HG03280 (cell line): ENCODE measurements around the gene ANKRD42.
A peak's percentile ranks its signal among the peaks of the same experiment; 100 is the strongest.
"Not testable (repeated sequence)": the region's sequence is repeated elsewhere in the genome, so short reads cannot be mapped to it uniquely, and the experiment has no call there.

Source experiments
- ATAC-seq: cut with Tn5 transposase; IDR thresholded peaks from one replicate; pipeline ENCODE4 v1.9.1; 2021; ENCODE audit warnings: mild to moderate bottlenecking, moderate library complexity; ENCODE audit not compliant: unreplicated experiment

The ANKRD42 gene

GRCh38 chr11:83172551-83172950, 21.0 kb upstream of the ANKRD42 start:
- no peak for ATAC-seq

DNA sequence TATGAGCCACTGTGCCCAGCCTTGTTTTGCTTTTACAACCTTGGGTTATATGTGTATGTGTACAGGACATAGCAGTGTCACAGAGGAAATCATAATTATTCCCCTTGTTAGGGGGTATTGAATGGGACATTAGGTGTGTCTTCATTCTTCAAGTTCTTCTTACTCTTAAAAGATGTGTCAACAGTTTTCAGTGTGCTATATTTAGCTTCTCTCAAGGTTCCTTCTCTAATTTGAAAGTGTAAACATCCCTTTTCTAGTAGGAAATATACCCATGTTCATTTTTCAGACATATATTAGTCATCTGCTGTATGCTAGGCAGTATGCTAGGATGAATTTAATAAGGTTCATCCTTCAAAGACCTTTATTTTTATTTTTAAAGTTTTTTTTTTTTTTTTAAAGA, 19.5 kb upstream of the ANKRD42 start:
- ATAC-seq = no peak

DNA sequence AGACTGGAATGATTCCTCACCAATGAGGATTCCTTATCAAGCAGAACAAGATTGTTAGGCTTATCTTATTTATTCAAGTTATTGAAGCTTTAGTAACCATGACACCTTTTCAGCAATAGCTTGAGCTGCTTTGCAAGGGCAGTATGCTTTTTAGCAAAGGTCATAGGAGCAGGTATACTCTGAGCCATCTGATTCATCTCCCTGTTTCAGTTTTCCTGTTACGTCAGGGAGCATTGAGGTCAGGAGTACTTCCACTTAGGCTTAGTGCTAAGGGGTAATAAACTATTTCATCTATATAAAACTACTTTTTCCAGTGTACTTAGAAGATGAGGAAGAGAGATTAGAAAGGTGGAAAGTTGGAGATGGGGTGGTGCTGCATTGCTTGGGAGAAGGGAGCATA, 17.7 kb upstream of the ANKRD42 start:
- no peak for ATAC-seq

GRCh38 chr11:83181815-83182214, 11.7 kb upstream of the ANKRD42 start:
- no peak for ATAC-seq

- no peak for ATAC-seq
Observed at GRCh38 chr11:83185767-83186166, 7.7 kb upstream of the ANKRD42 start.

GRCh38 chr11:83187465-83187864, 6.0 kb upstream of the ANKRD42 start:
- ATAC-seq = no peak

DNA sequence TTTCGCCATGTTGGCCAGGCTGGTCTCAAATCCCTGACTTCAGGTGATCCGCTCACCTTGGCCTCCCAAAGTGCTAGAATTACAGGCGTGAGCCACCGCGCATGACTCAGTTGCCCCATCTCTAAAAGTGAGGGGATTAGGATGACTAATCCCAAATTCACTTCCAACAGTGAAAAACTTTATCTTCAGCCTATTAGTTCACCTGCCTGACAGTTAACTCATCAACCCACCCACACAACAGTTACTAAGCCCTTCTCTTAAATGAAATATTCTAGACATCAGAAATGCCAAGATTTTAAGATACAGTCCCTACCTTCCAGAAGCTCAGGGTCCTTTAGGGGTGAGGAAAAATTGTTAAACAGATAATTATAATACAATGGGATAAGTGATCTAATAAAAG, 2.0 kb upstream of the ANKRD42 start:
- no peak for ATAC-seq

DNA sequence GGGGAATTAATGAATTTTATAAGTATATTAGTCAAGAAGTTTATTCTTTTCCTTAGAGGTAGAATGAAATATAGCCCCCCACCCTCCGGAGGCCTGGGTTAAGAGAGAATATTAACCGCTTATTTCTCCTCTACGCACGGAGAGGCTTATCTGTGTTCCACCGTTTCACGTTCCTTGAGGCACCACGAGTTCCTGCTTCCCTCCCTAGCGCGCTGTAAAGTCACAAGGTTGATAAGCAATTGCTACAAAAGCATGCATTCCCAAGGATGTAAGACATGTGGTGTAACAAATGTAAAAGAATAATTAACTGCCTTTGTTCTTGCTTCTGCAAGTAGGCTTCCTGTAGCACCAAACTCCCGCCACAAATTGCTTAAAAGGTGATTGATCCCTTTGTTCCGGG, 1.5 kb upstream of the ANKRD42 start:
- ATAC-seq = no peak

DNA sequence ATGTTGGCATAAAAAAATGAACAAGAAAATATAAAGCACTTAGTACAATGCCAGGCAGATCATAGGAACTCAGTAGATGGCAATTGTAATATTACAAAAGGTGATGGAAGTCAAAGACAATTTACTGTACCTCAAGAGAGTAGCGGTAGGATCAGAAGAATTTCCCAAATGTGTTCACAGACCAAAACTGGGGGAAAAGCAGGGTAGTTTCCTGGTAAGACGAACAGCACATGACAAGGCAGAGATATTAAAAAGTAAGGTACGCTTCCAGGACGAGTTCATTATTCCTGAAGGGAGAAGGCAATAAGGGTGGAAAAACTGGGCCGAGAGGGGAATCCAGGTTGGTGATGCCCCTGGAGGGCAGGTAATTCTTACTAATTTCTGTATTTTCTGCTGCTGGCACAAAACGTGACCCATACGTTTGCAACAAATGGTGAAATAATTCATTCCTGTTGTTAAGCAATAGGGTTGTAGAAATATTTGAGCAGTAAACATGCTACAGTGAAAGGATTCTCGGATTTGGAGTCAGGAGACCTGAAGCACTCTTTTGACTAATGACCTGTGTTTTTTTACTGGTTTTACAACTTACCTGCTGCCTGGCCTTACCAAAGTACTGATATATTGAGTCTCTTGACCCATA, 786 bp upstream of the ANKRD42 start:
- no peak for ATAC-seq

- ATAC-seq = peak; percentile 46
Observed at GRCh38 chr11:83194281-83195142, 1.0 kb downstream of the ANKRD42 start.

- no peak for ATAC-seq
Observed at GRCh38 chr11:83195143-83195466, 1.6 kb downstream of the ANKRD42 start.

- no peak for ATAC-seq
Observed at GRCh38 chr11:83195649-83196048, 2.1 kb downstream of the ANKRD42 start.

GRCh38 chr11:83200035-83200434, 6.5 kb downstream of the ANKRD42 start:
- ATAC-seq = no peak

DNA sequence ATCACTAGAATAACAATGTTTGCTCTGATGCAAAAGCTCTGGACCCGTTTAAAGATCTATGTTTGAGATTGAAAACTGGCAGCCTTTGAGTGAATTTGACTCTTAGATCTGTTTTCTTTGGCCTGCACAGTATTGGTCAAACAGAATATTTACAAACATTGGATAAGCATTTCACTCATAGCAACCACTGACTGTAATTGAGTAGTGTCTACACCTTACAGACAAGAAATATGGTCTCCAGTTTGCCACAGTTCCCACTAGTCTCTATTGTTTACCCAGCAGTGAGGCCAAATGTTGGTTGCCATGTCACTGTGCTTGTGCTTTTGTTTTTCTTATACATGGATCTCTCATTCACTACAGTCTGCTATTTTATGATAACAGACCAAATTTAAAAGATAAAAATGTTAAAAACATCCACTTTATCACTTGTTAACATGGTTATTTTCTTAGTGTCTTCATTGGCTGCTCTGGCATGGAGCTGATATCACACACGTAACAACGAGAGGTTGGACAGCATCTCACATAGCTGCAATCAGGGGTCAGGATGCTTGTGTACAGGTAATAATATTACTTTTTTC, 12.2 kb downstream of the ANKRD42 start:
- no peak for ATAC-seq

- no peak for ATAC-seq
Observed at GRCh38 chr11:83206221-83206620, 12.7 kb downstream of the ANKRD42 start.

DNA sequence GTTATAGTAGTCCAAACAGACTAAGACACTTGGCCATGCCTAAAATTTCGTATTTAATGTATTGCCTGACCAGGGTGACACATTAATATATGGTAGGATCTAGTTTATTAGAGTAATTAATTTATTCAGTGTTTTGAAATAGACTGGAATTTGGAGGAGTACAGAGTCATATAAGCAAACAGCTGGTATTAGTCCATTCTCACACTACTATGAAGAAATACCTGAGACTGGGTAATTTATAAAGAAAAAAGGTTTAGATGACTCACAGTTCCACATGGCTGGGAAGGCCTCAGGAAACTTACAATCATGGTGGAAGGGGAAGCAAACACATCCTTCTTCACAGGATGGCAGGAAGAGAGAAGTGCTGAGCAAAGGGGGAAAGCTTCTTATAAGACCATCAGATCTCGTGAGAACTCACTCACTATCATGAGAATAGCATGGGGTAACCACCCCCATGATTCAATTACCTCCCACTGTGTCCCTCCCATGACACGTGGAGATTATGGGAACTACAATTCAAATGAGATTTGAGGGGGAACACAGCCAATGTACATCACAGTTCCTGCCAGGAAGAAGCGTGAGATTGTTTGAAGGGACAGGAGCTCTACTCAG, 13.4 kb downstream of the ANKRD42 start:
- ATAC-seq = not testable (repeated sequence)

DNA sequence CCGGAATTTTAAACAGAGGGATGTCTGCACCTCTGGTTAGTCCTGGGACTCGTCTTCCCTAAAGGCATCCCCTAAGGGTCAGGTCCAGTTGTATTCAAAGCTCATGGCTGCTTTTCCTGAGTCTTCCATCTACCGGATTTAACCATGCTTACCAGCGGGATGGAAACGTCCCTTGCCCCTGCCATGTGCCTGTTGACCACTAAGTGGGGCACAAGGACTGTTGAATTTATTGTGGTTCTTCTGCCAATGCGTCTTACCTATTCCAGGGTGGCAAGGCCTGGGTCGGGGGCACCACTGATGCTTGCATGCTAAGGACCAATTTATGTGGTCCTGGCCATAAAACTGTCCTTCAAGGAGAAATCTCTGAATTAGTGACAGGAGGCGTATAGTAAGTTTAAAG, 25.6 kb downstream of the ANKRD42 start:
- no peak for ATAC-seq

- ATAC-seq = no peak
Observed at GRCh38 chr11:83220260-83220659, 26.7 kb downstream of the ANKRD42 start.

GRCh38 chr11:83221694-83222093, 28.2 kb downstream of the ANKRD42 start:
- ATAC-seq = no peak

GRCh38 chr11:83222499-83222898, 29.0 kb downstream of the ANKRD42 start:
- no peak for ATAC-seq

- ATAC-seq = no peak
Observed at GRCh38 chr11:83223457-83223856, 29.9 kb downstream of the ANKRD42 start.

GRCh38 chr11:83235825-83236224, 42.3 kb downstream of the ANKRD42 start:
- ATAC-seq = no peak
